HG02588 (cell line): ENCODE data around the gene PRSS8.
"Not testable (repeated sequence)": the region's sequence is repeated elsewhere in the genome, so short reads cannot be mapped to it uniquely, and the experiment has no call there.

Experiments
- ATAC-seq: cut with Tn5 transposase; IDR thresholded peaks from one replicate; pipeline ENCODE4 v1.9.1; 2021; ENCODE audit warnings: mild to moderate bottlenecking, moderate library complexity; ENCODE audit not compliant: unreplicated experiment

The PRSS8 gene

GRCh38 chr16:31107465-31107867 is 28.1 kb downstream of the PRSS8 start:
- ATAC-seq = peak; percentile 41

GRCh38 chr16:31106509-31107464 is 28.7 kb downstream of the PRSS8 start:
- ATAC-seq = no peak

GRCh38 chr16:31105677-31106213 is 29.8 kb downstream of the PRSS8 start:
- peak; percentile 35 for ATAC-seq

GRCh38 chr16:31100876-31101641 is 34.5 kb downstream of the PRSS8 start:
- ATAC-seq = not testable (repeated sequence)

- no peak for ATAC-seq
Observed at GRCh38 chr16:31099860-31100638, 35.5 kb downstream of the PRSS8 start.

- ATAC-seq = peak; percentile 79
Observed at GRCh38 chr16:31094424-31095120, 41.0 kb downstream of the PRSS8 start, which contains the start of gene VKORC1. TSS of gene VKORC1 (minus strand) at chr16:31094797. CDS start at chr16:31094729, 68 bp downstream.

GRCh38 chr16:31094088-31094423 is 41.5 kb downstream of the PRSS8 start:
- ATAC-seq = no peak

- no peak for ATAC-seq
Observed at GRCh38 chr16:31093132-31093703, 42.3 kb downstream of the PRSS8 start.

- no peak for ATAC-seq
Observed at GRCh38 chr16:31092330-31092729, 43.2 kb downstream of the PRSS8 start.

- ATAC-seq = no peak
Observed at GRCh38 chr16:31090540-31090939, 45.0 kb downstream of the PRSS8 start.

GRCh38 chr16:31089199-31089598 is 46.3 kb downstream of the PRSS8 start:
- no peak for ATAC-seq

- ATAC-seq = no peak
Observed at GRCh38 chr16:31088459-31089183, 46.9 kb downstream of the PRSS8 start, which contains the start of gene PRSS53. TSS of gene PRSS53 (minus strand) at chr16:31088943. CDS start at chr16:31088809, 134 bp downstream.

GRCh38 chr16:31087971-31088370 is 47.6 kb downstream of the PRSS8 start:
- ATAC-seq = no peak

- ATAC-seq = no peak
Observed at GRCh38 chr16:31087481-31087880, 48.0 kb downstream of the PRSS8 start.

GRCh38 chr16:31086629-31086906 is 49.0 kb downstream of the PRSS8 start:
- ATAC-seq = no peak

- no peak for ATAC-seq
Observed at GRCh38 chr16:31085873-31086628, 49.5 kb downstream of the PRSS8 start.

GRCh38 chr16:31085411-31085810 is 50.1 kb downstream of the PRSS8 start:
- no peak for ATAC-seq

GRCh38 chr16:31084584-31085302 is 50.8 kb downstream of the PRSS8 start:
- ATAC-seq = no peak
